SJSA1 (cell line): ENCODE data around the gene H3-3A. TPM values are rescaled to one million over a fixed set of nuclear protein-coding genes. Genes with fewer than 3 reads are reported as not detected.

Source experiments
- DNase-seq, 2 experiments: peaks; one replicate each; pipeline ENCODE4 v3.0.0-alpha.2; 2015 to 2020; ENCODE audit warnings: low spot score in 2 of 2, low read depth in 1 of 2
- H3K27ac ChIP-seq: fragments of 250-450 bp; sonication (Bioruptor Pico); 2 replicates; pipeline ENCODE4 v1.5.1; 2020; ENCODE audit warnings: mild to moderate bottlenecking, moderate library complexity
- H3K27me3 ChIP-seq: fragments of 250-450 bp; sonication (Bioruptor Pico); replicated peaks from 2 replicates; pipeline ENCODE4 v1.5.1; 2020; ENCODE audit warnings: mild to moderate bottlenecking, moderate library complexity
- H3K36me3 ChIP-seq: fragments of 250-450 bp; sonication (Bioruptor Pico); 2 replicates; pipeline ENCODE4 v1.5.1; 2020; ENCODE audit warnings: mild to moderate bottlenecking
- H3K4me1 ChIP-seq: fragments of 250-450 bp; sonication (Bioruptor Pico); replicated peaks from 2 replicates; pipeline ENCODE4 v1.6.1; 2021; ENCODE audit warnings: mild to moderate bottlenecking
- H3K4me3 ChIP-seq: fragments of 250-450 bp; sonication (Bioruptor Pico); 2 replicates; pipeline ENCODE4 v1.5.1; 2020; ENCODE audit warnings: mild to moderate bottlenecking
- H3K9me3 ChIP-seq: fragments of 250-450 bp; sonication (Bioruptor Pico); replicated peaks from 2 replicates; pipeline ENCODE4 v1.5.1; 2020; ENCODE audit warnings: mild to moderate bottlenecking
- total RNA-seq: library from RNA; depleted of rRNA; stranded (reverse); fragments of >200 nt; shearing (Covaris generic); gene quantifications from 2 replicates; pipeline ENCODE4 v1.2.3, GENCODE V29; 2014

H3-3A gene
- total RNA-seq, 1 experiment from 2014 or later: 399 TPM

- H3K4me1 ChIP-seq: peaks cover 32% of the 10 kb centered on the region
- no peak for DNase-seq
- H3K36me3 ChIP-seq: no peaks in the 10 kb centered on the region
- H3K27ac ChIP-seq: no peak overlapping the region
- H3K9me3 ChIP-seq: no peaks in the 10 kb centered on the region
- no peaks in the 10 kb centered on the region for H3K27me3 ChIP-seq
- no peak overlapping the region for H3K4me3 ChIP-seq
These were observed 38.2 kb downstream of the H3-3A start for GRCh38 chr1:226100436-226101391.

- Histone ChIP-seq H3K27ac (no peak overlapping the region), H3K27me3 (no peaks in the 10 kb centered on the region), H3K4me1 (peaks cover 26% of the 10 kb centered on the region), H3K9me3 (no peaks in the 10 kb centered on the region), H3K4me3 (no peak overlapping the region), H3K36me3 (no peaks in the 10 kb centered on the region)
- DNase-seq: no peak
These were observed 42.2 kb downstream of the H3-3A start for GRCh38 chr1:226104671-226105121.

DNA sequence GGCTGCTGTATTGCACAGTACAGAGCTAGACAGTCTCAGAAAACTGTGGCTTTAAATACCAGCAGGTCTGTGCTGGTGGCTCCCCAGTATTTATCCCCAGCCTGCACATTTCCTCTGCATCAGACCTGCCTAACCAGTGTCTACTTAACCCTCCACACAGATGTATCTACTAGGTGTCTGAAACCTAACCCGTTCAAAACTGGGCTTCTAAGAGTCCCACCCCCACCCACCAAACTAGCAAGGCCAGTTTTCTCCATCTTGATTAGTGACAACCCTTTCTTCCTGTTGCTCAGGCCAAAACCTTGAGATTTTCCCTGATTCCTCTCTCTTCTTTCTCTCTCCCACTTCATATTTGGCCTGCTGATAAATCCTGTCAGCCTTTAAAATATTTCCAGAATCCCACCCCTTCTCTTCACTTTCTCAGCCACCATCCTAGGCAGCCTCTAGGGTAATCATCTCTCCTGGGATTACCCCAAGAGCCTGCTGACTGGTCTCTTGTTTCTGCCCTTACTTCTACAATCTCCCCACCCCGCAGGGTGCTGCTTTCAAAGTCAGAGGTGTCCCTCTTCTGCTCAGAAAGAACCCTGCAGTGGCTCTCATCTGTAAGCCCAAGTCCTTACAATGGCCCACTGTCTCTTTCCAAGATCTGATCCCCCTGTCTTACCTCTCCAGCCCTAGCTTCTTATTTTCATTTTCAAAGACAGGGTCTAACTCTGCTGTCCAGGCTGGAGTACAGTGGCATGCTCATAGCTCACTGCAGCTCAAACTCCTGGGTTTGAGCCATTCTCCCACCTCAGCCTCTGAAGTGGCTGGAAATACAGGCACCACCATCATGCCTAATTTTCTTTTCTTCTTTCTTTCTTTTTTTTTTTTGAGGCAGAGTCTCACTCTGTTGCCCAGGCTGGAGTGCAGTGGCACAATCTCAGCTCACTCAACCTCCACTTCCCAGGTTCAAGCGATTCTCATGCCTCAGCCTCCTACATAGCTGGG, 45.2 kb downstream of the H3-3A start:
- no peak for DNase-seq
- Histone ChIP-seq H3K27ac (no peak overlapping the region), H3K4me1 (peaks cover 36% of the 10 kb centered on the region), H3K9me3 (no peaks in the 10 kb centered on the region), H3K36me3 (no peaks in the 10 kb centered on the region), H3K27me3 (no peaks in the 10 kb centered on the region), H3K4me3 (no peak overlapping the region)

GRCh38 chr1:226108935-226109828, 46.7 kb downstream of the H3-3A start:
- H3K4me1 ChIP-seq: peaks cover 45% of the 10 kb centered on the region
- H3K27ac ChIP-seq: peak overlapping the region; percentile 53
- peak in 1 of 2 experiments; percentile 47 for DNase-seq
- no peaks in the 10 kb centered on the region for H3K27me3 ChIP-seq
- no peaks in the 10 kb centered on the region for H3K9me3 ChIP-seq
- peak overlapping the region; percentile 49 for H3K4me3 ChIP-seq
- no peaks in the 10 kb centered on the region for H3K36me3 ChIP-seq

- Histone ChIP-seq H3K36me3 (no peaks in the 10 kb centered on the region), H3K4me1 (peaks cover 45% of the 10 kb centered on the region), H3K27me3 (no peaks in the 10 kb centered on the region), H3K4me3 (peak overlapping the region; percentile 49), H3K9me3 (no peaks in the 10 kb centered on the region), H3K27ac (peak overlapping the region; percentile 85)
- peak; percentile 81 to 91 for DNase-seq
These were observed 47.3 kb downstream of the H3-3A start for GRCh38 chr1:226109829-226110248.

- Histone ChIP-seq H3K4me3 (peak overlapping the region; percentile 49), H3K4me1 (peaks cover 45% of the 10 kb centered on the region), H3K27ac (peak overlapping the region; percentile 85), H3K27me3 (no peaks in the 10 kb centered on the region), H3K9me3 (no peaks in the 10 kb centered on the region), H3K36me3 (no peaks in the 10 kb centered on the region)
- peak; percentile 70 to 83 for DNase-seq
These were observed 48.0 kb downstream of the H3-3A start for GRCh38 chr1:226110249-226111097.

GRCh38 chr1:226111098-226111882, 48.8 kb downstream of the H3-3A start:
- peak overlapping the region; percentile 85 for H3K27ac ChIP-seq
- no peaks in the 10 kb centered on the region for H3K9me3 ChIP-seq
- peak overlapping the region; percentile 49 for H3K4me3 ChIP-seq
- no peaks in the 10 kb centered on the region for H3K27me3 ChIP-seq
- H3K4me1 ChIP-seq: peaks cover 45% of the 10 kb centered on the region
- H3K36me3 ChIP-seq: no peaks in the 10 kb centered on the region
- DNase-seq: no peak

GRCh38 chr1:226111883-226112261, 49.4 kb downstream of the H3-3A start:
- no peak overlapping the region; the same call in 1 of the 2 replicates for H3K4me3 ChIP-seq
- no peaks in the 10 kb centered on the region for H3K36me3 ChIP-seq
- H3K27ac ChIP-seq: peak overlapping the region; percentile 85
- H3K4me1 ChIP-seq: peaks cover 45% of the 10 kb centered on the region
- DNase-seq: peak; percentile 95 to 96
- no peaks in the 10 kb centered on the region for H3K27me3 ChIP-seq
- no peaks in the 10 kb centered on the region for H3K9me3 ChIP-seq

DNA sequence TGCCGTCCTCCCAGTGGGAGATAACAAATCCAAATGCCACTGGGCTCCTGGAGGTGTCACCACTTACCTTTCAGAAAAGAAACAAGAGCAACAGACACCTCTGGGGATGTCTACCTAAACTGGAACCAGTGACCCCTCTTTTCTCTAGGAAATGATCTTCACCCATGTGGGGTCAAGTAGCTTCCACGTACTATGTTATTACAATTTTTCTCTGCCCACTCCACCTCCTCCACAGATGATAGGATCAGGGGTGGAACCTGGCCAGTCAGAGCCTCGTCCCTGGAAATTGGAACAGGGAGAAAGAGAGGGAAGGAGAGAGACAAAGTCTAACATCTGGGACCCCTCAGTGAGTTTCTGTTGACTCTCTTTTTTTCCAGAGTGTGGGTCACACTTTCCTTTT, 50.1 kb downstream of the H3-3A start:
- peak overlapping the region; percentile 69 for H3K27ac ChIP-seq
- DNase-seq: no peak
- H3K4me1 ChIP-seq: peaks cover 45% of the 10 kb centered on the region
- no peaks in the 10 kb centered on the region for H3K27me3 ChIP-seq
- no peaks in the 10 kb centered on the region for H3K36me3 ChIP-seq
- no peaks in the 10 kb centered on the region for H3K9me3 ChIP-seq
- no peak overlapping the region for H3K4me3 ChIP-seq

- Histone ChIP-seq H3K27me3 (no peaks in the 10 kb centered on the region), H3K9me3 (no peaks in the 10 kb centered on the region), H3K36me3 (no peaks in the 10 kb centered on the region), H3K4me1 (peaks cover 25% of the 10 kb centered on the region), H3K4me3 (no peak overlapping the region), H3K27ac (no peak overlapping the region)
- DNase-seq: no peak
These were observed 54.2 kb downstream of the H3-3A start for GRCh38 chr1:226116673-226117072.

DNA sequence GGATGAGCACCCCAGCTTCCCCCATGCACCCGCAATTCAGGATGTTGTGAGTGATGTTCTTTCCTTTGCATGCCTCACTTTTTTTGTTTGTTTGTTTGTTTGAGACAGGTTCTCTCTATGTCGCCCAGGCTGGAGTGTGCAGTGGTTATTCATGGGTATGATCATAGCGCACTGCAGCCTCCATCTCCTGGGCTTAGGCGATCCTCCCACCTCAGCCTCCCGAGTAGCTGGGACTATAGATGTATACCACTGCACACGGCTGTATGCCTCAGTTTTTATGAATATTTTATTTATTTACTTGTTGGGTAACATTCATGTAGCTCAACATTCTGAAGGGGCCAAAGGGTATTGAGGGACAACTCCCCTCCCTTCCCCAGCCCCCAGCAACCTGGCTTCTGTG, 54.8 kb downstream of the H3-3A start:
- Histone ChIP-seq H3K9me3 (no peaks in the 10 kb centered on the region), H3K36me3 (no peaks in the 10 kb centered on the region), H3K27ac (no peak overlapping the region), H3K4me3 (no peak overlapping the region), H3K27me3 (no peaks in the 10 kb centered on the region), H3K4me1 (peaks cover 26% of the 10 kb centered on the region)
- no peak for DNase-seq

GRCh38 chr1:226118357-226118756, 55.8 kb downstream of the H3-3A start:
- no peak for DNase-seq
- Histone ChIP-seq H3K27ac (no peak overlapping the region), H3K36me3 (no peaks in the 10 kb centered on the region), H3K4me3 (no peak overlapping the region), H3K4me1 (peaks cover 23% of the 10 kb centered on the region), H3K27me3 (no peaks in the 10 kb centered on the region), H3K9me3 (no peaks in the 10 kb centered on the region)
